Measurements from ENCODE around the gene STN1. TPM values are rescaled to one million over a fixed set of nuclear protein-coding genes. Genes with fewer than 3 reads are reported as not detected.

STN1 gene
- total and polyA plus RNA-seq, 5 donors from 2014 or later, result 44.1 to 122 (median 106) TPM

Other genes with a start within 250 kb of the STN1 start
- gene SH3PXD2A, start 62.6 kb downstream of the STN1 start, total RNA-seq, result 15.4 TPM
- gene SH3PXD2A, start 62.6 kb downstream of the STN1 start, polyA plus RNA-seq, result under 1 TPM; 0.24 to 0.59 (median 0.38) TPM
- 23.5 TPM for gene SLK, start 49.0 kb upstream of the STN1 start, total RNA-seq
- 1 to 10 TPM; 3.2 to 6.0 (median 3.3) TPM for gene SLK, start 49.0 kb upstream of the STN1 start, polyA plus RNA-seq
- gene COL17A1, start 167.7 kb upstream of the STN1 start, total RNA-seq, result not detected
- under 1 TPM in 1 of 4 donors, not detected in 3; 0.24 TPM for gene COL17A1, start 167.7 kb upstream of the STN1 start, polyA plus RNA-seq
- gene SFR1, start 204.0 kb upstream of the STN1 start, total RNA-seq, result 12.9 TPM
- gene SFR1, start 204.0 kb upstream of the STN1 start, polyA plus RNA-seq, result 10 to 100 TPM; 14.5 to 19.6 (median 15.3) TPM